GM12878 (cell line): Measurements from ENCODE around the gene CREB5. TPM values are rescaled to one million over a fixed set of nuclear protein-coding genes. Genes with fewer than 3 reads are reported as not detected.

Experiments used
- FOXM1 ChIP-seq: IDR thresholded peaks from 2 replicates; pipeline ENCODE4 v1.6.1; 2012; ENCODE audit warnings: low read depth, mild to moderate bottlenecking, inconsistent platforms, low read length, moderate library complexity
- SMC3 ChIP-seq: IDR thresholded peaks from 2 replicates; pipeline ENCODE4 v1.6.1; 2011; ENCODE audit warnings: low read length, improper control_type of control experiment, borderline replicate concordance
- SRF ChIP-seq, 2 experiments: IDR thresholded peaks; 2 replicates each; pipeline ENCODE4 v1.6.1; 2011; ENCODE audit warnings: low read depth in 2 of 2, low read length in 2 of 2, mild to moderate bottlenecking in 1 of 2, moderate library complexity in 1 of 2
- TCF7 ChIP-seq: IDR thresholded peaks from 2 replicates; pipeline ENCODE4 v1.6.1; 2014; ENCODE audit warnings: antibody characterized with exemption, borderline replicate concordance
- polyA plus RNA-seq, 11 experiments: library from polyadenylated mRNA; depleted of rRNA in 4 of 11; unstranded in 6 of 11; stranded (reverse) in 5 of 11; fragments of >200 nt; fragmentation: Nextera tagmentation in 4 of 11; fragmentation: Illumina TruSeq in 1 of 11; extraction: Ambion mirVana in 4 of 11; extraction: Trizol in 1 of 11; gene quantifications; 1 replicate in 1 of 11; 2 replicates in 10 of 11; pipeline versions ENCODE4 v1.2.1 to v1.2.3, GENCODE V29; 2011 to 2016; ENCODE audit warnings: inconsistent platforms in 2 of 11, missing spikeins in 2 of 11, low read depth in 1 of 11
- total RNA-seq, 4 experiments: library from RNA; depleted of rRNA in 3 of 4; stranded (reverse); fragments of >200 nt in 3 of 4; fragmentation: Illumina TruSeq in 1 of 4; extraction: Trizol in 1 of 4; gene quantifications; 2 replicates each; pipeline versions ENCODE4 v1.2.1 to v1.2.3, GENCODE V29; 2013 to 2021
- TF ChIP-seq, protein P1 (sequence below): fragments of 450-650 bp; IDR thresholded peaks from 2 replicates; pipeline ENCODE4 v1.6.1; 2017; ENCODE audit warnings: mild to moderate bottlenecking, moderate library complexity
- TF ChIP-seq, protein P2 (sequence below): IDR thresholded peaks from 2 replicates; pipeline ENCODE4 v1.6.1; 2012; ENCODE audit warnings: low read depth, low read length, improper control_type of control experiment
- TF ChIP-seq, protein P3 (sequence below): fragments of 450-650 bp; IDR thresholded peaks from 2 replicates; pipeline ENCODE4 v1.6.1; 2016; ENCODE audit warnings: mild to moderate bottlenecking

Gene CREB5
- total and polyA plus RNA-seq, 10 of the 15 experiments (the other 5 are each of a cell fraction or from before 2014, with no cell fraction given), result 12.9 to 74.1 (median 53.0) TPM

DNA sequence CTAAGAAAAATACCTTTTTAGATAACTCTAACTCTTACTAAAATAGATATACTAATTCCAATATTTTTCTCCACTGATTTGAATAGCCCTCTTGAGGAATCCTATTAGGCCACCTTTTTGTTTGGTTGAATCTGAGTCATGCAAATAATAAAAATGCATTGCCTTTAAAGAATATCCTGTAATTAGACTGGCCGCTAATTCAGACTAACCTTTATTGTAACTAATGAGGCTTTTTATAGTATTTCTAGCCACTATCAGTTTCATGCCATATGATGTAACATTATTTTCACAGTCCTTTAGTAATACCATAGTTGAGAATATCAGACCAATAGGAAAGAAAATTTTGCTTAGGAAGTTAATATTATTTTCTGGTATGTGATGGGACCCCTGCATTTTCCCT lies 90.1 kb downstream of the CREB5 start (continued):
- TF ChIP-seq TCF7 (no peak), FOXM1 (peak; percentile 12; the same call in 1 of the 2 replicates), SRF (IDR thresholded peaks at IDR 0.05; ENCODE audit: low read depth in 2 of 2, low read length in 2 of 2) (no peak), SMC3 (no peak)
- TF ChIP-seq, protein P1, sequence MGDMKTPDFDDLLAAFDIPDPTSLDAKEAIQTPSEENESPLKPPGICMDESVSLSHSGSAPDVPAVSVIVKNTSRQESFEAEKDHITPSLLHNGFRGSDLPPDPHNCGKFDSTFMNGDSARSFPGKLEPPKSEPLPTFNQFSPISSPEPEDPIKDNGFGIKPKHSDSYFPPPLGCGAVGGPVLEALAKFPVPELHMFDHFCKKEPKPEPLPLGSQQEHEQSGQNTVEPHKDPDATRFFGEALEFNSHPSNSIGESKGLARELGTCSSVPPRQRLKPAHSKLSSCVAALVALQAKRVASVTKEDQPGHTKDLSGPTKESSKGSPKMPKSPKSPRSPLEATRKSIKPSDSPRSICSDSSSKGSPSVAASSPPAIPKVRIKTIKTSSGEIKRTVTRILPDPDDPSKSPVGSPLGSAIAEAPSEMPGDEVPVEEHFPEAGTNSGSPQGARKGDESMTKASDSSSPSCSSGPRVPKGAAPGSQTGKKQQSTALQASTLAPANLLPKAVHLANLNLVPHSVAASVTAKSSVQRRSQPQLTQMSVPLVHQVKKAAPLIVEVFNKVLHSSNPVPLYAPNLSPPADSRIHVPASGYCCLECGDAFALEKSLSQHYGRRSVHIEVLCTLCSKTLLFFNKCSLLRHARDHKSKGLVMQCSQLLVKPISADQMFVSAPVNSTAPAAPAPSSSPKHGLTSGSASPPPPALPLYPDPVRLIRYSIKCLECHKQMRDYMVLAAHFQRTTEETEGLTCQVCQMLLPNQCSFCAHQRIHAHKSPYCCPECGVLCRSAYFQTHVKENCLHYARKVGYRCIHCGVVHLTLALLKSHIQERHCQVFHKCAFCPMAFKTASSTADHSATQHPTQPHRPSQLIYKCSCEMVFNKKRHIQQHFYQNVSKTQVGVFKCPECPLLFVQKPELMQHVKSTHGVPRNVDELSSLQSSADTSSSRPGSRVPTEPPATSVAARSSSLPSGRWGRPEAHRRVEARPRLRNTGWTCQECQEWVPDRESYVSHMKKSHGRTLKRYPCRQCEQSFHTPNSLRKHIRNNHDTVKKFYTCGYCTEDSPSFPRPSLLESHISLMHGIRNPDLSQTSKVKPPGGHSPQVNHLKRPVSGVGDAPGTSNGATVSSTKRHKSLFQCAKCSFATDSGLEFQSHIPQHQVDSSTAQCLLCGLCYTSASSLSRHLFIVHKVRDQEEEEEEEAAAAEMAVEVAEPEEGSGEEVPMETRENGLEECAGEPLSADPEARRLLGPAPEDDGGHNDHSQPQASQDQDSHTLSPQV, result no peak
- TF ChIP-seq, protein P2, sequence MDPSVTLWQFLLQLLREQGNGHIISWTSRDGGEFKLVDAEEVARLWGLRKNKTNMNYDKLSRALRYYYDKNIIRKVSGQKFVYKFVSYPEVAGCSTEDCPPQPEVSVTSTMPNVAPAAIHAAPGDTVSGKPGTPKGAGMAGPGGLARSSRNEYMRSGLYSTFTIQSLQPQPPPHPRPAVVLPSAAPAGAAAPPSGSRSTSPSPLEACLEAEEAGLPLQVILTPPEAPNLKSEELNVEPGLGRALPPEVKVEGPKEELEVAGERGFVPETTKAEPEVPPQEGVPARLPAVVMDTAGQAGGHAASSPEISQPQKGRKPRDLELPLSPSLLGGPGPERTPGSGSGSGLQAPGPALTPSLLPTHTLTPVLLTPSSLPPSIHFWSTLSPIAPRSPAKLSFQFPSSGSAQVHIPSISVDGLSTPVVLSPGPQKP, result no peak
- TF ChIP-seq, protein P3, sequence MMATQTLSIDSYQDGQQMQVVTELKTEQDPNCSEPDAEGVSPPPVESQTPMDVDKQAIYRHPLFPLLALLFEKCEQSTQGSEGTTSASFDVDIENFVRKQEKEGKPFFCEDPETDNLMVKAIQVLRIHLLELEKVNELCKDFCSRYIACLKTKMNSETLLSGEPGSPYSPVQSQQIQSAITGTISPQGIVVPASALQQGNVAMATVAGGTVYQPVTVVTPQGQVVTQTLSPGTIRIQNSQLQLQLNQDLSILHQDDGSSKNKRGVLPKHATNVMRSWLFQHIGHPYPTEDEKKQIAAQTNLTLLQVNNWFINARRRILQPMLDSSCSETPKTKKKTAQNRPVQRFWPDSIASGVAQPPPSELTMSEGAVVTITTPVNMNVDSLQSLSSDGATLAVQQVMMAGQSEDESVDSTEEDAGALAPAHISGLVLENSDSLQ, result no peak
